ENCODE results near the gene ZNF423.

GRCh38 chr16:49859125-49859811 is 3.4 kb upstream of the ZNF423 start:
- no peak for TF ChIP-seq CTCF (IDR thresholded peaks at IDR 0.05)
- TF ChIP-seq POLR2A (IDR thresholded peaks at IDR 0.05) = no peak

Data from lower leg skin (tissue), 3 donors.